PFSK-1 (cell line): Measurements from ENCODE around the gene CFAP20DC.

Experiments used
- FOXP2 ChIP-seq: optimal IDR thresholded peaks from 2 replicates; pipeline ENCODE3; 2011; ENCODE audit warnings: borderline replicate concordance, control low read depth, inconsistent platforms; ENCODE audit not compliant: insufficient read depth; ENCODE audit errors: extremely low read length, extremely low read depth
- POLR2AphosphoS5 ChIP-seq: IDR thresholded peaks from 2 replicates; pipeline ENCODE4 v1.6.1; 2012; ENCODE audit warnings: low read depth, mild to moderate bottlenecking, control low read depth, low read length, moderate library complexity
- REST ChIP-seq, 2 experiments: IDR thresholded peaks; 2 replicates each; pipeline versions ENCODE4 v1.6.1 to v1.8.0; 2011 to 2012; ENCODE audit warnings: low read depth in 2 of 2, low read length in 2 of 2, control low read depth in 1 of 2, inconsistent platforms in 1 of 2, mild to moderate bottlenecking in 1 of 2, moderate library complexity in 1 of 2; ENCODE audit not compliant: insufficient read depth in 1 of 2
- SIN3A ChIP-seq: IDR thresholded peaks from 2 replicates; pipeline ENCODE4 v1.6.1; 2012; ENCODE audit warnings: mild to moderate bottlenecking, low read length, moderate library complexity, borderline replicate concordance; ENCODE audit not compliant: insufficient read depth
- TAF1 ChIP-seq: IDR thresholded peaks from 2 replicates; pipeline ENCODE4 v1.6.1; 2012; ENCODE audit warnings: low read length, control low read depth, borderline replicate concordance; ENCODE audit not compliant: insufficient read depth

Gene CFAP20DC

GRCh38 chr3:58792921-58793451 is 256.8 kb downstream of the CFAP20DC start:
- TF ChIP-seq REST (IDR thresholded peaks at IDR 0.05; ENCODE audit: insufficient read depth in 1 of 2, low read depth in 2 of 2, low read length in 2 of 2) = no peak
- TF ChIP-seq FOXP2 = no peak
- TF ChIP-seq SIN3A = no peak
- no peak for TF ChIP-seq TAF1
- no peak for TF ChIP-seq POLR2AphosphoS5

GRCh38 chr3:58789385-58789784 is 260.4 kb downstream of the CFAP20DC start:
- no peak for TF ChIP-seq FOXP2

- no peak for TF ChIP-seq FOXP2
- no peak for TF ChIP-seq SIN3A
- no peak for TF ChIP-seq POLR2AphosphoS5
- no peak for TF ChIP-seq REST (IDR thresholded peaks at IDR 0.05; ENCODE audit: insufficient read depth in 1 of 2, low read depth in 2 of 2, low read length in 2 of 2)
- TF ChIP-seq TAF1 = no peak
These were observed 264.9 kb downstream of the CFAP20DC start for GRCh38 chr3:58784888-58785287.

GRCh38 chr3:58784425-58784824 is 265.4 kb downstream of the CFAP20DC start:
- TF ChIP-seq SIN3A (no peak), TAF1 (no peak), FOXP2 (no peak), REST (IDR thresholded peaks at IDR 0.05; ENCODE audit: insufficient read depth in 1 of 2, low read depth in 2 of 2, low read length in 2 of 2) (no peak), POLR2AphosphoS5 (no peak)

GRCh38 chr3:58783845-58784244 is 266.0 kb downstream of the CFAP20DC start:
- TF ChIP-seq REST (IDR thresholded peaks at IDR 0.05; ENCODE audit: insufficient read depth in 1 of 2, low read depth in 2 of 2, low read length in 2 of 2) (no peak), TAF1 (no peak), POLR2AphosphoS5 (no peak), FOXP2 (no peak), SIN3A (no peak)
